CD14-positive monocyte (primary cell): Measurements from ENCODE around the gene KCNA10. TPM values are rescaled to one million over a fixed set of nuclear protein-coding genes. Genes with fewer than 3 reads are reported as not detected.

ENCODE experiments used
- DNase-seq, 3 donors: peaks; one replicate each; pipeline ENCODE4 v3.0.0-alpha.2; 2011 to 2022
- H2AFZ ChIP-seq: 2 replicates; pipeline ENCODE4 v1.6.0; 2012; ENCODE audit warnings: mild to moderate bottlenecking, low read depth, low read length, inconsistent platforms; ENCODE audit not compliant: insufficient read depth, poor library complexity, severe bottlenecking
- H3K27ac ChIP-seq, 2 donors: 1 replicate in 1 of 2; 2 replicates in 1 of 2; pipeline ENCODE4 v1.5.1; 2012 to 2013; ENCODE audit warnings: low read length in 2 of 2, control low read depth in 1 of 2, inconsistent platforms in 1 of 2, low read depth in 1 of 2, mild to moderate bottlenecking in 1 of 2
- H3K27me3 ChIP-seq, 2 donors: one replicate each; pipeline versions ENCODE4 v1.6.0 to v1.6.1; 2011 to 2013; ENCODE audit warnings: low read length in 2 of 2; ENCODE audit not compliant: control insufficient read depth in 2 of 2, insufficient read depth in 2 of 2
- H3K36me3 ChIP-seq, 2 donors: replicated peaks in 1 of 2; 1 replicate in 1 of 2; 2 replicates in 1 of 2; pipeline versions ENCODE4 v1.5.1 to v1.6.1; 2012 to 2013; ENCODE audit warnings: low read length in 2 of 2, control low read depth in 1 of 2, inconsistent platforms in 1 of 2, mild to moderate bottlenecking in 1 of 2; ENCODE audit not compliant: insufficient read depth in 2 of 2, control insufficient read depth in 1 of 2
- H3K4me1 ChIP-seq, 2 donors: 1 replicate in 1 of 2; 2 replicates in 1 of 2; pipeline versions ENCODE4 v1.5.1 to v1.6.1; 2012 to 2013; ENCODE audit warnings: low read length in 2 of 2, control low read depth in 1 of 2, inconsistent platforms in 1 of 2, mild to moderate bottlenecking in 1 of 2, moderate library complexity in 1 of 2; ENCODE audit not compliant: insufficient read depth in 2 of 2, control insufficient read depth in 1 of 2
- H3K4me2 ChIP-seq: replicated peaks from 2 replicates; pipeline ENCODE3; 2012; ENCODE audit warnings: low read length, moderate library complexity, mild to moderate bottlenecking; ENCODE audit not compliant: poor library complexity, severe bottlenecking; ENCODE audit errors: extremely low read depth
- H3K4me3 ChIP-seq, 3 experiments: fragments of 200-600 bp in 1 of 3; sonication (generic) in 1 of 3; replicated peaks in 1 of 3; 1 replicate in 2 of 3; 2 replicates in 1 of 3; pipeline ENCODE4 v1.5.1; 2011 to 2013; ENCODE audit warnings: low read length in 3 of 3, mild to moderate bottlenecking in 3 of 3, control low read depth in 2 of 3, low read depth in 2 of 3, inconsistent platforms in 1 of 3, moderate library complexity in 1 of 3
- H3K79me2 ChIP-seq: 2 replicates; pipeline ENCODE4 v1.6.0; 2012; ENCODE audit warnings: mild to moderate bottlenecking, control low read depth, inconsistent platforms, low read length, moderate library complexity; ENCODE audit not compliant: insufficient read depth
- H3K9ac ChIP-seq: 2 replicates; pipeline ENCODE4 v1.6.0; 2017; ENCODE audit warnings: low read length, mild to moderate bottlenecking; ENCODE audit not compliant: insufficient read depth, poor library complexity, severe bottlenecking
- H3K9me3 ChIP-seq, 2 donors: replicated peaks in 1 of 2; 1 replicate in 1 of 2; 2 replicates in 1 of 2; pipeline versions ENCODE4 v1.5.1 to v1.6.1; 2012 to 2013; ENCODE audit warnings: low read length in 2 of 2, control low read depth in 1 of 2; ENCODE audit not compliant: control insufficient read depth in 1 of 2, insufficient read depth in 1 of 2
- H4K20me1 ChIP-seq: 2 replicates; pipeline ENCODE4 v1.6.0; 2012; ENCODE audit warnings: mild to moderate bottlenecking, low read length, control low read depth, moderate library complexity; ENCODE audit not compliant: insufficient read depth
- H3K27ac Mint-ChIP-seq, 7 donors: one replicate each; pipeline ENCODE4 v1.8.0; 2020; ENCODE audit warnings: mild to moderate bottlenecking in 7 of 7, mixed read lengths in 7 of 7, moderate library complexity in 6 of 7, inconsistent platforms in 2 of 7
- H3K27me3 Mint-ChIP-seq, 3 donors: one replicate each; pipeline ENCODE4 v1.8.0; 2021 to 2022; ENCODE audit warnings: low read depth in 3 of 3, mild to moderate bottlenecking in 3 of 3, mixed read lengths in 3 of 3, moderate library complexity in 3 of 3, inconsistent platforms in 1 of 3
- H3K36me3 Mint-ChIP-seq, 2 donors: one replicate each; pipeline ENCODE4 v1.8.0; 2020; ENCODE audit warnings: mixed read lengths in 2 of 2, inconsistent platforms in 1 of 2, mild to moderate bottlenecking in 1 of 2
- H3K4me1 Mint-ChIP-seq: one replicate; pipeline ENCODE4 v1.8.0; 2020; ENCODE audit warnings: mild to moderate bottlenecking, mixed read lengths
- H3K4me3 Mint-ChIP-seq, 2 donors: one replicate each; pipeline ENCODE4 v1.8.0; 2020; ENCODE audit warnings: mild to moderate bottlenecking in 2 of 2, mixed read lengths in 2 of 2, moderate library complexity in 1 of 2
- H3K9me3 Mint-ChIP-seq, 7 donors: one replicate each; pipeline ENCODE4 v1.8.0; 2020 to 2022; ENCODE audit warnings: mixed read lengths in 7 of 7, mild to moderate bottlenecking in 6 of 7, moderate library complexity in 6 of 7, inconsistent platforms in 2 of 7
- WGBS: methylation state at CpG from one replicate; pipeline ENCODE4 v1.1.5; 2013; ENCODE audit warnings: missing lambda C conversion rate; ENCODE audit not compliant: insufficient coverage; 5-methylcytosine and 5-hydroxymethylcytosine counted together
- intact Hi-C, 2 donors: fragments of 100-400 bp; cut with micrococcal nuclease; formaldehyde crosslinking; loops; one replicate each; pipeline versions ENCODE4 v1.15.0 to v1.15.1; 2023
- polyA plus RNA-seq, 3 donors: library from polyadenylated mRNA; depleted of rRNA in 1 of 3; unstranded in 2 of 3; stranded (reverse) in 1 of 3; fragments of 300-500 nt in 2 of 3; fragments of >200 nt in 1 of 3; fragmentation: Illumina TruSeq in 2 of 3; gene quantifications; 1 replicate in 2 of 3; 2 replicates in 1 of 3; pipeline ENCODE4 v1.2.3, GENCODE V29; 2012 to 2021
- TF ChIP-seq, protein P1 (sequence below): fragments of 200-600 bp; IDR thresholded peaks from one replicate; pipeline ENCODE4 v1.8.0; 2022; ENCODE audit warnings: antibody characterized with exemption, mild to moderate bottlenecking

KCNA10 gene
- polyA plus RNA-seq, 3 donors = not detected

DNA sequence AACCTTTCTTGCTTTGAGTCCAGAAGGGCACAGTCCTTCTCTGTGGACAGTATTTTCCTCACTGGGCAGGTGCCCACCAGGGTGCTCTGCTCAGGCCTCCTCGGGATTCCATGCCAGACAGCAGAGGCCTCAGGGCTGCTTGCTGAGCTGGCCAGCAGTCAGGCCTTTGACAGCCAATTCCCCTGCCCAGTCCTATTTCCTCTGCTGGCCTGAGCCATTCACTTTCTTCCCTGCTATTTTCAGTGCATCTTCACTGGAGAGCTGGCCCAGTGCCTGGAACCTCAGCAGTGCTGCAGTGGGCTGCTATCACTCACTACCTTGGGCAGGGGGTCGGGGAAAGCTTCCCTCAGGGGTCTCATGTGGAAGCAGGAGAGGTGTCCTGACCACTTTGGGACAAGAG is 33.2 kb downstream of the KCNA10 start:
- TF ChIP-seq, protein P1, sequence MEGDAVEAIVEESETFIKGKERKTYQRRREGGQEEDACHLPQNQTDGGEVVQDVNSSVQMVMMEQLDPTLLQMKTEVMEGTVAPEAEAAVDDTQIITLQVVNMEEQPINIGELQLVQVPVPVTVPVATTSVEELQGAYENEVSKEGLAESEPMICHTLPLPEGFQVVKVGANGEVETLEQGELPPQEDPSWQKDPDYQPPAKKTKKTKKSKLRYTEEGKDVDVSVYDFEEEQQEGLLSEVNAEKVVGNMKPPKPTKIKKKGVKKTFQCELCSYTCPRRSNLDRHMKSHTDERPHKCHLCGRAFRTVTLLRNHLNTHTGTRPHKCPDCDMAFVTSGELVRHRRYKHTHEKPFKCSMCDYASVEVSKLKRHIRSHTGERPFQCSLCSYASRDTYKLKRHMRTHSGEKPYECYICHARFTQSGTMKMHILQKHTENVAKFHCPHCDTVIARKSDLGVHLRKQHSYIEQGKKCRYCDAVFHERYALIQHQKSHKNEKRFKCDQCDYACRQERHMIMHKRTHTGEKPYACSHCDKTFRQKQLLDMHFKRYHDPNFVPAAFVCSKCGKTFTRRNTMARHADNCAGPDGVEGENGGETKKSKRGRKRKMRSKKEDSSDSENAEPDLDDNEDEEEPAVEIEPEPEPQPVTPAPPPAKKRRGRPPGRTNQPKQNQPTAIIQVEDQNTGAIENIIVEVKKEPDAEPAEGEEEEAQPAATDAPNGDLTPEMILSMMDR = no peak
- Histone ChIP-seq H4K20me1 (no peaks in the 10 kb centered on the region), H3K27ac (no peak overlapping the region), H3K4me1 (peaks cover 11 to 17% of the 10 kb centered on the region in 2 donors), H3K27me3 (no peaks in the 10 kb centered on the region), H3K36me3 (no peaks in the 10 kb centered on the region), H2AFZ (no peak overlapping the region), H3K79me2 (no peaks in the 10 kb centered on the region), H3K4me2 (no peak overlapping the region), H3K4me3 (no peak overlapping the region), H3K9me3 (no peaks in the 10 kb centered on the region), H3K9ac (no peak overlapping the region)
- H3K9me3 Mint-ChIP-seq = no peaks in the 10 kb centered on the region
- H3K4me1 Mint-ChIP-seq = peaks cover 17% of the 10 kb centered on the region
- 50% methylated on average over 2 of the region's 2 CpGs for WGBS
- peaks cover 0 to 5% (median 4%) of the 10 kb centered on the region in 3 donors for H3K27me3 Mint-ChIP-seq
- H3K36me3 Mint-ChIP-seq = no peaks in the 10 kb centered on the region
- no peak for DNase-seq
- peak overlapping the region in 1 of 7 donors; percentile 47 for H3K27ac Mint-ChIP-seq
- intact Hi-C loops = no loop called here
- H3K4me3 Mint-ChIP-seq = no peak overlapping the region

- no peak overlapping the region for H3K9ac ChIP-seq
- Mint-ChIP-seq H3K4me3 (no peak overlapping the region), H3K27ac (no peak overlapping the region), H3K36me3 (no peaks in the 10 kb centered on the region), H3K27me3 (peaks cover 0 to 5% (median 4%) of the 10 kb centered on the region in 3 donors), H3K4me1 (peaks cover 17% of the 10 kb centered on the region), H3K9me3 (no peaks in the 10 kb centered on the region)
- H3K27me3 ChIP-seq = no peaks in the 10 kb centered on the region
- no peak overlapping the region for H3K27ac ChIP-seq
- no peaks in the 10 kb centered on the region for H4K20me1 ChIP-seq
- 98% methylated on average over 8 of the region's 12 CpGs for WGBS
- H3K36me3 ChIP-seq = no peaks in the 10 kb centered on the region
- H3K79me2 ChIP-seq = no peaks in the 10 kb centered on the region
- intact Hi-C loops = no loop called here
- TF ChIP-seq, protein P1 = no peak
- H2AFZ ChIP-seq = no peak overlapping the region
- no peak overlapping the region for H3K4me3 ChIP-seq
- no peak for DNase-seq
- H3K4me2 ChIP-seq = no peak overlapping the region
- no peaks in the 10 kb centered on the region for H3K9me3 ChIP-seq
- H3K4me1 ChIP-seq = peaks cover 11 to 17% of the 10 kb centered on the region in 2 donors
These were observed 34.2 kb downstream of the KCNA10 start for GRCh38 chr1:110484801-110485200.
